Left ventricle myocardium inferior (tissue), 1 donor: ENCODE measurements around the gene NCOR1. TPM values are rescaled to one million over a fixed set of nuclear protein-coding genes. Genes with fewer than 3 reads are reported as not detected.
"Not testable (repeated sequence)": the region's sequence is repeated elsewhere in the genome, so short reads cannot be mapped to it uniquely, and the experiment has no call there.

Source experiments
- DNase-seq: peaks from one replicate; pipeline ENCODE4 v3.0.0-alpha.2; 2020
- H3K27ac ChIP-seq: fragments of 200-600 bp; replicated peaks from 2 replicates; pipeline ENCODE4 v1.8.0; 2021
- H3K27me3 ChIP-seq: fragments of 200-600 bp; 2 replicates; pipeline ENCODE4 v1.8.0; 2021; ENCODE audit warnings: low read depth
- H3K36me3 ChIP-seq: fragments of 200-600 bp; 2 replicates; pipeline ENCODE4 v1.8.0; 2021
- H3K4me1 ChIP-seq: fragments of 200-600 bp; 2 replicates; pipeline ENCODE4 v1.8.0; 2021
- H3K4me3 ChIP-seq: fragments of 200-600 bp; 2 replicates; pipeline ENCODE4 v1.8.0; 2021; ENCODE audit warnings: mild to moderate bottlenecking, moderate library complexity
- H3K9me3 ChIP-seq: fragments of 200-600 bp; replicated peaks from 2 replicates; pipeline ENCODE4 v1.8.0; 2021
- CTCF ChIP-seq: fragments of 200-600 bp; IDR thresholded peaks from 2 replicates; pipeline ENCODE4 v1.8.0; 2021; ENCODE audit warnings: antibody characterized with exemption, mild to moderate bottlenecking, borderline replicate concordance
- intact Hi-C: fragments of 100-400 bp; cut with micrococcal nuclease; formaldehyde crosslinking; loops from one replicate; pipeline ENCODE4 v1.11.0; 2022
- total RNA-seq: library from RNA; stranded (reverse); fragmentation: NEBNext Ultra II Directional; extraction: Animal tissue kit (Norgen Biotek cat#: 25700); gene quantifications from one replicate; pipeline ENCODE4 v1.2.1, GENCODE V29; 2021
- donor health status: DM: no; HTN: yes; CAD: no; lungs with severe emphysema.

The NCOR1 gene
- total RNA-seq, 1 donor from 2014 or later: 60.1 TPM

- H3K4me1 ChIP-seq: no peaks in the 10 kb centered on the region
- peaks cover 92% of the 10 kb centered on the region for H3K36me3 ChIP-seq
- intact Hi-C loops: no loop called here
- H3K9me3 ChIP-seq: no peaks in the 10 kb centered on the region
- no peak overlapping the region for H3K4me3 ChIP-seq
- no peak for TF ChIP-seq CTCF
- H3K27ac ChIP-seq: no peak overlapping the region
- no peaks in the 10 kb centered on the region for H3K27me3 ChIP-seq
- no peak for DNase-seq
Observed at GRCh38 chr17:16073845-16074244, 141.5 kb downstream of the NCOR1 start.

- H3K27me3 ChIP-seq: no peaks in the 10 kb centered on the region
- no peak overlapping the region for H3K27ac ChIP-seq
- no peak for DNase-seq
- no peaks in the 10 kb centered on the region for H3K9me3 ChIP-seq
- no peaks in the 10 kb centered on the region for H3K4me1 ChIP-seq
- TF ChIP-seq CTCF: no peak
- intact Hi-C loops: no loop called here
- no peak overlapping the region for H3K4me3 ChIP-seq
- H3K36me3 ChIP-seq: peaks cover 90% of the 10 kb centered on the region
Observed at GRCh38 chr17:16072031-16072430, 143.3 kb downstream of the NCOR1 start.

GRCh38 chr17:16068323-16068722 lies 147.0 kb downstream of the NCOR1 start:
- H3K9me3 ChIP-seq: no peaks in the 10 kb centered on the region
- H3K36me3 ChIP-seq: peaks cover 91% of the 10 kb centered on the region
- no peaks in the 10 kb centered on the region for H3K27me3 ChIP-seq
- H3K4me3 ChIP-seq: no peak overlapping the region
- no peak for TF ChIP-seq CTCF
- no peaks in the 10 kb centered on the region for H3K4me1 ChIP-seq
- intact Hi-C loops: no loop called here
- no peak for DNase-seq
- H3K27ac ChIP-seq: no peak overlapping the region

- intact Hi-C loops: no loop called here
- H3K4me3 ChIP-seq: no peak overlapping the region
- H3K36me3 ChIP-seq: peaks cover 93% of the 10 kb centered on the region
- no peak for DNase-seq
- no peaks in the 10 kb centered on the region for H3K4me1 ChIP-seq
- no peak overlapping the region for H3K27ac ChIP-seq
- H3K27me3 ChIP-seq: no peaks in the 10 kb centered on the region
- no peaks in the 10 kb centered on the region for H3K9me3 ChIP-seq
- no peak for TF ChIP-seq CTCF
Observed at GRCh38 chr17:16066125-16066524, 149.2 kb downstream of the NCOR1 start.

GRCh38 chr17:16061631-16062030 lies 153.7 kb downstream of the NCOR1 start:
- no peak overlapping the region for H3K27ac ChIP-seq
- no peak for TF ChIP-seq CTCF
- no peak overlapping the region for H3K4me3 ChIP-seq
- no peak for DNase-seq
- intact Hi-C loops: no loop called here
- H3K27me3 ChIP-seq: no peaks in the 10 kb centered on the region
- no peaks in the 10 kb centered on the region for H3K9me3 ChIP-seq
- peaks cover 95% of the 10 kb centered on the region for H3K36me3 ChIP-seq
- H3K4me1 ChIP-seq: no peaks in the 10 kb centered on the region

- H3K27ac ChIP-seq, H3K4me3 ChIP-seq, DNase-seq, H3K27me3 ChIP-seq, intact Hi-C loops: not testable (repeated sequence)
- peaks cover 72% of the 10 kb centered on the region for H3K36me3 ChIP-seq
- peaks cover 14% of the 10 kb centered on the region for H3K4me1 ChIP-seq
- peaks cover 18% of the 10 kb centered on the region for H3K9me3 ChIP-seq
Observed at GRCh38 chr17:16055139-16055538, 160.2 kb downstream of the NCOR1 start.
